B cell (primary cell): ENCODE data around the gene CFAP20DC. TPM values are rescaled to one million over a fixed set of nuclear protein-coding genes. Genes with fewer than 3 reads are reported as not detected.

Experiments
- ATAC-seq: fragments of 200-7000 bp; cut with Tn5 transposase; one replicate; pipeline ENCODE4 v1.10.0; 2021; ENCODE audit warnings: low read depth, mild to moderate bottlenecking, moderate number of reproducible peaks, moderate library complexity
- CTCF ChIA-PET: fragments of 350-600 bp; sonication (Branson Sonifier 250); formaldehyde crosslinking; loops from one replicate; lab custom pipeline; 2021; ENCODE audit warnings: antibody characterized with exemption, inconsistent platforms; lab: Charles Lee
- POLR2A ChIA-PET: fragments of 350-600 bp; sonication (Branson Sonifier 250); formaldehyde crosslinking; loops from one replicate; lab custom pipeline; 2021; ENCODE audit warnings: antibody characterized with exemption; lab: Charles Lee
- DNase-seq: peaks from one replicate; pipeline ENCODE4 v3.0.0; 2013
- H2AFZ ChIP-seq: 2 replicates; pipeline ENCODE4 v1.6.1; 2012; ENCODE audit warnings: mild to moderate bottlenecking, low read depth, low read length; ENCODE audit not compliant: insufficient read depth, poor library complexity, severe bottlenecking
- H3K27ac ChIP-seq, 2 donors: 1 replicate in 1 of 2; 2 replicates in 1 of 2; pipeline ENCODE4 v1.5.1; 2012 to 2013; ENCODE audit warnings: low read length in 2 of 2, mild to moderate bottlenecking in 2 of 2, moderate library complexity in 1 of 2
- H3K27me3 ChIP-seq, 4 experiments: fragments of 200-600 bp in 1 of 4; sonication (generic) in 1 of 4; replicated peaks in 1 of 4; 1 replicate in 2 of 4; 2 replicates in 2 of 4; pipeline versions ENCODE4 v1.6.1 to v1.7.0; 2013 to 2016; ENCODE audit warnings: low read length in 3 of 4, mild to moderate bottlenecking in 2 of 4, mixed read lengths in 1 of 4, moderate library complexity in 1 of 4; ENCODE audit not compliant: insufficient read depth in 4 of 4, control insufficient read depth in 3 of 4; ENCODE audit errors: control extremely low read depth in 1 of 4
- H3K36me3 ChIP-seq, 2 experiments: replicated peaks in 1 of 2; 1 replicate in 1 of 2; 2 replicates in 1 of 2; pipeline versions ENCODE4 v1.6.1 to v1.7.1; 2013; ENCODE audit warnings: low read length in 1 of 2; ENCODE audit not compliant: insufficient read depth in 2 of 2, control insufficient read depth in 1 of 2; ENCODE audit errors: control extremely low read depth in 1 of 2, extremely low read depth in 1 of 2
- H3K4me1 ChIP-seq, 2 donors: fragments of 200-600 bp in 1 of 2; sonication (generic) in 1 of 2; 1 replicate in 1 of 2; 2 replicates in 1 of 2; pipeline versions ENCODE4 v1.5.1 to v1.6.1; 2013 to 2017; ENCODE audit warnings: low read length in 2 of 2; ENCODE audit not compliant: control insufficient read depth in 2 of 2, insufficient read depth in 2 of 2
- H3K4me2 ChIP-seq: replicated peaks from 2 replicates; pipeline ENCODE3; 2012; ENCODE audit warnings: mild to moderate bottlenecking, low read depth, low read length; ENCODE audit not compliant: poor library complexity, severe bottlenecking
- H3K4me3 ChIP-seq, 5 experiments: fragments of 200-600 bp in 1 of 5; sonication (generic) in 1 of 5; 1 replicate in 3 of 5; 2 replicates in 2 of 5; pipeline versions ENCODE4 v1.5.1 to v1.7.0; 2011 to 2016; ENCODE audit warnings: low read length in 4 of 5, mild to moderate bottlenecking in 4 of 5, low read depth in 2 of 5, control low read depth in 1 of 5, moderate library complexity in 1 of 5; ENCODE audit not compliant: insufficient read depth in 1 of 5; ENCODE audit errors: control extremely low read depth in 1 of 5, extremely low read depth in 1 of 5
- H3K79me2 ChIP-seq: fragments of 200-600 bp; sonication (generic); one replicate; pipeline ENCODE4 v1.6.0; 2016; ENCODE audit warnings: low read length; ENCODE audit not compliant: control insufficient read depth, insufficient read depth
- H3K9ac ChIP-seq: fragments of 200-600 bp; sonication (generic); 2 replicates; pipeline ENCODE4 v1.6.1; 2017; ENCODE audit warnings: mild to moderate bottlenecking, low read length, moderate library complexity
- H3K9me3 ChIP-seq, 3 donors: one replicate each; pipeline versions ENCODE4 v1.6.1 to v1.7.1; 2013; ENCODE audit warnings: low read length in 2 of 3; ENCODE audit not compliant: control insufficient read depth in 2 of 3, insufficient read depth in 1 of 3; ENCODE audit errors: control extremely low read depth in 1 of 3
- H4K20me1 ChIP-seq: 2 replicates; pipeline ENCODE4 v1.6.0; 2012; ENCODE audit warnings: mild to moderate bottlenecking, low read length; ENCODE audit not compliant: insufficient read depth, control insufficient read depth, poor library complexity, severe bottlenecking
- H3K27ac Mint-ChIP-seq: one replicate; pipeline ENCODE4 v1.8.0; 2021; ENCODE audit warnings: mixed read lengths
- H3K27me3 Mint-ChIP-seq: one replicate; pipeline ENCODE4 v1.8.0; 2021; ENCODE audit warnings: mixed read lengths
- H3K4me1 Mint-ChIP-seq: one replicate; pipeline ENCODE4 v1.8.0; 2021; ENCODE audit warnings: mixed read lengths
- H3K4me3 Mint-ChIP-seq: one replicate; pipeline ENCODE4 v1.8.0; 2021; ENCODE audit warnings: mixed read lengths
- H3K9me3 Mint-ChIP-seq: one replicate; pipeline ENCODE4 v1.8.0; 2022; ENCODE audit warnings: mixed read lengths; ENCODE audit not compliant: insufficient read depth
- CTCF ChIP-seq: fragments of 200-600 bp; IDR thresholded peaks from one replicate; pipeline ENCODE4 v1.8.0; 2022; ENCODE audit warnings: antibody characterized with exemption, mild to moderate bottlenecking
- EZH2 ChIP-seq: IDR thresholded peaks from 2 replicates; pipeline ENCODE4 v1.6.1; 2012; ENCODE audit warnings: borderline replicate concordance, low read depth, mild to moderate bottlenecking, moderate library complexity, low read length; ENCODE audit not compliant: insufficient read depth, poor library complexity, severe bottlenecking
- WGBS: methylation state at CpG from one replicate; pipeline ENCODE4 v1.1.5; 2013; ENCODE audit warnings: missing lambda C conversion rate; ENCODE audit not compliant: insufficient coverage; 5-methylcytosine and 5-hydroxymethylcytosine counted together
- intact Hi-C: fragments of 100-400 bp; cut with micrococcal nuclease; formaldehyde crosslinking; loops from one replicate; pipeline ENCODE4 v1.10.0; 2022
- polyA plus RNA-seq: library from polyadenylated mRNA; depleted of rRNA; stranded (reverse); fragments of >200 nt; gene quantifications from 2 replicates; pipeline ENCODE4 v1.2.3, GENCODE V29; 2012
- total RNA-seq, 2 donors: library from RNA; stranded (reverse); fragments of 120-200 nt in 1 of 2; gene quantifications; 1 replicate in 1 of 2; 2 replicates in 1 of 2; pipeline versions ENCODE4 v1.2.3 to v1.2.4, GENCODE V29; 2013 to 2022

The CFAP20DC gene
- total and polyA plus RNA-seq, 2 donors (not counting 1 experiment from before 2014, with no cell fraction given), result 0.27 to 1.2 TPM

GRCh38 chr3:59064728-59065127 lies 14.9 kb upstream of the CFAP20DC start:
- peaks cover 9% of the 10 kb centered on the region for H3K27me3 Mint-ChIP-seq
- peaks cover 3% of the 10 kb centered on the region for H3K9me3 Mint-ChIP-seq
- Histone ChIP-seq H2AFZ (no peak overlapping the region), H3K27ac (no peak overlapping the region), H3K36me3 (no peaks in the 10 kb centered on the region), H3K4me1 (no peaks in the 10 kb centered on the region), H3K27me3 (no peaks in the 10 kb centered on the region), H3K9ac (no peak overlapping the region), H3K4me2 (no peak overlapping the region), H3K4me3 (no peak overlapping the region), H3K9me3 (peaks cover 0 to 4% (median 0%) of the 10 kb centered on the region in 3 donors), H4K20me1 (no peaks in the 10 kb centered on the region), H3K79me2 (no peaks in the 10 kb centered on the region)
- no peak overlapping the region for H3K4me3 Mint-ChIP-seq
- CTCF ChIA-PET, result no interaction called here
- intact Hi-C loops, result no loop called here
- H3K27ac Mint-ChIP-seq, result no peak overlapping the region
- POLR2A ChIA-PET, result no interaction called here
- TF ChIP-seq EZH2 (no peak), CTCF (no peak)
- WGBS, result 80% methylated on average over 3 of the region's 3 CpGs
- H3K4me1 Mint-ChIP-seq, result no peaks in the 10 kb centered on the region
- ATAC-seq (no peak), DNase-seq (no peak)

GRCh38 chr3:59064276-59064675 lies 14.5 kb upstream of the CFAP20DC start:
- no peak overlapping the region for H3K9ac ChIP-seq
- no peak overlapping the region for H2AFZ ChIP-seq
- no peak for TF ChIP-seq CTCF
- no peak for TF ChIP-seq EZH2
- intact Hi-C loops, result no loop called here
- H3K27me3 Mint-ChIP-seq, result peaks cover 9% of the 10 kb centered on the region
- H4K20me1 ChIP-seq, result no peaks in the 10 kb centered on the region
- no peaks in the 10 kb centered on the region for H3K4me1 Mint-ChIP-seq
- no peak overlapping the region for H3K4me2 ChIP-seq
- 56% methylated on average over 2 of the region's 2 CpGs for WGBS
- no peaks in the 10 kb centered on the region for H3K79me2 ChIP-seq
- H3K4me3 Mint-ChIP-seq, result no peak overlapping the region
- no peak overlapping the region for H3K27ac ChIP-seq
- no peaks in the 10 kb centered on the region for H3K27me3 ChIP-seq
- CTCF ChIA-PET, result no interaction called here
- peaks cover 0 to 4% (median 0%) of the 10 kb centered on the region in 3 donors for H3K9me3 ChIP-seq
- H3K4me3 ChIP-seq, result no peak overlapping the region
- H3K27ac Mint-ChIP-seq, result no peak overlapping the region
- peaks cover 3% of the 10 kb centered on the region for H3K9me3 Mint-ChIP-seq
- POLR2A ChIA-PET, result no interaction called here
- no peaks in the 10 kb centered on the region for H3K36me3 ChIP-seq
- no peak for ATAC-seq
- no peaks in the 10 kb centered on the region for H3K4me1 ChIP-seq
- DNase-seq, result no peak
